HG03442 (cell line): ENCODE results near the gene ADAM12.
"Not testable (repeated sequence)": the region's sequence is repeated elsewhere in the genome, so short reads cannot be mapped to it uniquely, and the experiment has no call there.

Source experiments
- ATAC-seq: cut with Tn5 transposase; IDR thresholded peaks from one replicate; pipeline ENCODE4 v1.9.1; 2021; ENCODE audit warnings: mild to moderate bottlenecking, moderate library complexity; ENCODE audit not compliant: unreplicated experiment

Gene ADAM12

GRCh38 chr10:126405239-126405775 lies 17.0 kb upstream of the ADAM12 start:
- no peak for ATAC-seq

- ATAC-seq = no peak
Observed at GRCh38 chr10:126402721-126403695, 14.7 kb upstream of the ADAM12 start.

GRCh38 chr10:126400641-126401040 lies 12.4 kb upstream of the ADAM12 start:
- no peak for ATAC-seq

- ATAC-seq = no peak
Observed at GRCh38 chr10:126398924-126399323, 10.6 kb upstream of the ADAM12 start.

- ATAC-seq = no peak
Observed at GRCh38 chr10:126398383-126398743, 10.1 kb upstream of the ADAM12 start.

GRCh38 chr10:126397640-126398382 lies 9.5 kb upstream of the ADAM12 start:
- no peak for ATAC-seq

- ATAC-seq = no peak
Observed at GRCh38 chr10:126397156-126397555, 8.9 kb upstream of the ADAM12 start.

GRCh38 chr10:126394948-126395347 lies 6.7 kb upstream of the ADAM12 start:
- ATAC-seq = no peak

GRCh38 chr10:126393076-126393475 lies 4.8 kb upstream of the ADAM12 start:
- no peak for ATAC-seq

- ATAC-seq = no peak
Observed at GRCh38 chr10:126392469-126392868, 4.2 kb upstream of the ADAM12 start.

GRCh38 chr10:126392068-126392467 lies 3.8 kb upstream of the ADAM12 start:
- ATAC-seq = no peak

- ATAC-seq = no peak
Observed at GRCh38 chr10:126391192-126391885, 3.1 kb upstream of the ADAM12 start.

GRCh38 chr10:126390324-126390723 lies 2.0 kb upstream of the ADAM12 start:
- no peak for ATAC-seq

GRCh38 chr10:126387041-126387921 lies 996 bp downstream of the ADAM12 start:
- no peak for ATAC-seq

GRCh38 chr10:126384269-126384873 lies 3.9 kb downstream of the ADAM12 start:
- ATAC-seq = no peak

GRCh38 chr10:126380352-126381076 lies 7.8 kb downstream of the ADAM12 start:
- ATAC-seq = no peak

- ATAC-seq = not testable (repeated sequence)
Observed at GRCh38 chr10:126379166-126379565, 9.1 kb downstream of the ADAM12 start.

GRCh38 chr10:126376956-126377355 lies 11.3 kb downstream of the ADAM12 start:
- no peak for ATAC-seq

GRCh38 chr10:126375926-126376554 lies 12.2 kb downstream of the ADAM12 start:
- ATAC-seq = no peak
